Liver (tissue), 9 donors: ENCODE data around the gene MLF2. TPM values are rescaled to one million over a fixed set of nuclear protein-coding genes. Genes with fewer than 3 reads are reported as not detected.
"Not testable (repeated sequence)": the region's sequence is repeated elsewhere in the genome, so short reads cannot be mapped to it uniquely, and the experiment has no call there.

ENCODE experiments used
- DNase-seq: peaks from one replicate; pipeline ENCODE4 v3.0.0-alpha.2; 2017; ENCODE audit warnings: low spot score
- H3K27ac ChIP-seq, 2 donors: one replicate each; pipeline ENCODE4 v1.7.0; 2013; ENCODE audit warnings: inconsistent platforms in 2 of 2, low read length in 2 of 2, control low read depth in 1 of 2, low read depth in 1 of 2, mild to moderate bottlenecking in 1 of 2
- H3K27me3 ChIP-seq, 4 donors: one replicate each; pipeline versions ENCODE4 v1.6.1 to v1.7.0; 2013; ENCODE audit warnings: low read length in 3 of 4, inconsistent platforms in 1 of 4, mild to moderate bottlenecking in 1 of 4, moderate library complexity in 1 of 4; ENCODE audit not compliant: control insufficient read depth in 4 of 4, insufficient read depth in 4 of 4
- H3K36me3 ChIP-seq, 4 donors: one replicate each; pipeline versions ENCODE4 v1.6.1 to v1.7.0; 2013; ENCODE audit warnings: low read length in 3 of 4, mild to moderate bottlenecking in 3 of 4, low read depth in 1 of 4, moderate library complexity in 1 of 4; ENCODE audit not compliant: control insufficient read depth in 4 of 4, insufficient read depth in 3 of 4
- H3K4me1 ChIP-seq, 4 donors: one replicate each; pipeline versions ENCODE4 v1.6.1 to v1.7.0; 2013; ENCODE audit warnings: low read length in 3 of 4, mild to moderate bottlenecking in 3 of 4, moderate library complexity in 1 of 4; ENCODE audit not compliant: control insufficient read depth in 4 of 4, insufficient read depth in 4 of 4
- H3K4me3 ChIP-seq, 3 donors: one replicate each; pipeline versions ENCODE4 v1.6.1 to v1.7.0; 2013; ENCODE audit warnings: low read length in 3 of 3, control low read depth in 1 of 3, low read depth in 1 of 3, mild to moderate bottlenecking in 1 of 3
- H3K9ac ChIP-seq, 2 donors: one replicate each; pipeline ENCODE4 v1.7.0; 2013; ENCODE audit warnings: low read length in 2 of 2, mild to moderate bottlenecking in 2 of 2, moderate library complexity in 2 of 2, control low read depth in 1 of 2, low read depth in 1 of 2
- H3K9me3 ChIP-seq, 4 donors: one replicate each; pipeline versions ENCODE4 v1.6.1 to v1.7.0; 2013; ENCODE audit warnings: low read length in 3 of 4; ENCODE audit not compliant: control insufficient read depth in 4 of 4
- ATF3 ChIP-seq: IDR thresholded peaks from 2 replicates; pipeline ENCODE4 v1.6.1; 2016; ENCODE audit warnings: antibody characterized with exemption
- CTCF ChIP-seq: fragments of 150-350 bp; IDR thresholded peaks from 2 replicates; pipeline ENCODE4 v1.5.1; 2017; ENCODE audit warnings: improper control_type of control experiment, low read depth, low read length; ENCODE audit not compliant: missing input control
- EGR1 ChIP-seq, 2 donors: IDR thresholded peaks; 2 replicates each; pipeline ENCODE4 v1.6.1; 2016 to 2018; ENCODE audit warnings: antibody characterized with exemption in 2 of 2, low read depth in 2 of 2
- FOXA1 ChIP-seq: IDR thresholded peaks from 2 replicates; pipeline ENCODE4 v1.6.1; 2016; ENCODE audit warnings: antibody characterized with exemption
- FOXA2 ChIP-seq: IDR thresholded peaks from 2 replicates; pipeline ENCODE4 v1.6.1; 2016; ENCODE audit warnings: antibody characterized with exemption
- GABPA ChIP-seq, 2 donors: IDR thresholded peaks in 1 of 2; conservative IDR thresholded peaks in 1 of 2; 2 replicates each; pipeline ENCODE4 v1.6.1; 2016; ENCODE audit warnings: antibody characterized with exemption in 2 of 2, mild to moderate bottlenecking in 1 of 2, moderate library complexity in 1 of 2
- HNF4A ChIP-seq, 2 donors: conservative IDR thresholded peaks; 2 replicates each; pipeline ENCODE4 v1.6.1; 2016; ENCODE audit warnings: antibody characterized with exemption in 2 of 2, mild to moderate bottlenecking in 2 of 2
- HNF4G ChIP-seq: IDR thresholded peaks from 2 replicates; pipeline ENCODE4 v1.6.1; 2016; ENCODE audit warnings: antibody characterized with exemption
- JUND ChIP-seq, 2 donors: IDR thresholded peaks; 2 replicates each; pipeline ENCODE4 v1.6.1; 2016; ENCODE audit warnings: antibody characterized with exemption in 2 of 2
- MAX ChIP-seq: IDR thresholded peaks from 2 replicates; pipeline ENCODE4 v1.6.1; 2016; ENCODE audit warnings: antibody characterized with exemption
- NR2F2 ChIP-seq: IDR thresholded peaks from 2 replicates; pipeline ENCODE4 v1.6.1; 2016; ENCODE audit warnings: antibody characterized with exemption
- RAD21 ChIP-seq, 2 donors: IDR thresholded peaks; 2 replicates each; pipeline ENCODE4 v1.6.1; 2016; ENCODE audit warnings: antibody characterized with exemption in 2 of 2, mild to moderate bottlenecking in 2 of 2
- REST ChIP-seq: IDR thresholded peaks from 2 replicates; pipeline ENCODE4 v1.6.1; 2016; ENCODE audit warnings: antibody characterized with exemption, mild to moderate bottlenecking
- RXRA ChIP-seq, 2 donors: IDR thresholded peaks; 2 replicates each; pipeline ENCODE4 v1.6.1; 2017 to 2018; ENCODE audit warnings: antibody characterized with exemption in 2 of 2, mild to moderate bottlenecking in 1 of 2
- SP1 ChIP-seq: IDR thresholded peaks from 2 replicates; pipeline ENCODE4 v1.6.1; 2018; ENCODE audit warnings: antibody characterized with exemption, mild to moderate bottlenecking
- TAF1 ChIP-seq: conservative IDR thresholded peaks from 2 replicates; pipeline ENCODE4 v1.6.1; 2016; ENCODE audit warnings: antibody characterized with exemption, mild to moderate bottlenecking
- YY1 ChIP-seq: IDR thresholded peaks from 2 replicates; pipeline ENCODE4 v1.6.1; 2016; ENCODE audit warnings: antibody characterized with exemption, mild to moderate bottlenecking
- ZBTB33 ChIP-seq: IDR thresholded peaks from 2 replicates; pipeline ENCODE4 v1.6.1; 2016; ENCODE audit warnings: antibody characterized with exemption
- WGBS: extraction: QIAGEN DNeasy Blood & Tissue Kit; methylation state at CpG from one replicate; pipeline ENCODE4 v1.1.7; 2013; 5-methylcytosine and 5-hydroxymethylcytosine counted together
- polyA plus RNA-seq, 2 donors: library from polyadenylated mRNA; stranded (reverse) in 1 of 2; unstranded in 1 of 2; fragments of 200-250 nt in 1 of 2; fragments of >200 nt in 1 of 2; fragmentation: Nextera tagmentation in 1 of 2; extraction: Ambion mirVana in 1 of 2; gene quantifications; one replicate each; pipeline versions ENCODE4 v1.2.1 to v1.2.3, GENCODE V29; 2013 to 2015
- total RNA-seq, 2 donors: library from RNA; depleted of rRNA; stranded (reverse); fragments of >200 nt; gene quantifications; one replicate each; pipeline ENCODE4 v1.2.3, GENCODE V29; 2014
- donor health status: healthy.
- donor health status: healthy.
- donor health status: healthy.
- donor health status: healthy.
- donor health status: healthy.

Gene MLF2
- total and polyA plus RNA-seq, 4 donors = 59.6 to 235 (median 163) TPM

GRCh38 chr12:6742834-6743233 is 10.1 kb downstream of the MLF2 start:
- no peak for DNase-seq
- H3K9me3 ChIP-seq = no peaks in the 10 kb centered on the region
- H3K4me1 ChIP-seq = no peaks in the 10 kb centered on the region
- H3K36me3 ChIP-seq = peaks cover 0 to 13% (median 8%) of the 10 kb centered on the region in 4 donors
- no peak overlapping the region for H3K27ac ChIP-seq
- no peak overlapping the region for H3K4me3 ChIP-seq
- 78% methylated on average over 3 of the region's 3 CpGs for WGBS
- TF ChIP-seq FOXA1 (no peak), HNF4A (conservative IDR thresholded peaks at IDR 0.05) (no peak), RXRA (IDR thresholded peaks at IDR 0.05) (no peak), FOXA2 (no peak), CTCF (no peak), EGR1 (IDR thresholded peaks at IDR 0.05; ENCODE audit: low read depth in 2 of 2) (no peak), YY1 (no peak), RAD21 (IDR thresholded peaks at IDR 0.05) (no peak), TAF1 (no peak), ATF3 (no peak), JUND (IDR thresholded peaks at IDR 0.05) (no peak), SP1 (no peak), HNF4G (no peak), NR2F2 (no peak), ZBTB33 (no peak), MAX (no peak), REST (no peak), GABPA (IDR thresholded peaks at IDR 0.05 in 1 of 2, conservative IDR thresholded peaks at IDR 0.05 in 1 of 2) (no peak)
- no peak overlapping the region for H3K9ac ChIP-seq
- H3K27me3 ChIP-seq = no peaks in the 10 kb centered on the region

- not testable (repeated sequence) for H3K9me3 ChIP-seq, H3K9ac ChIP-seq, H3K27ac ChIP-seq, DNase-seq, H3K36me3 ChIP-seq, H3K27me3 ChIP-seq, H3K4me1 ChIP-seq, H3K4me3 ChIP-seq
- 89% methylated on average over 12 of the region's 12 CpGs for WGBS
Measured at GRCh38 chr12:6742080-6742479, 10.9 kb downstream of the MLF2 start.
